ENCODE data around the gene BCL7B.

- TF ChIP-seq CTCF (IDR thresholded peaks at IDR 0.05; ENCODE audit: low read depth, low read length) (no peak), MAX (IDR thresholded peaks at IDR 0.05; ENCODE audit: low read depth, low read length) (no peak), POLR2A (IDR thresholded peaks at IDR 0.05; ENCODE audit: extremely low read depth, insufficient read length) (no peak)
Observed at GRCh38 chr7:73521636-73522104, 35.8 kb downstream of the BCL7B start.
